D721Med (cell line): ENCODE data around the gene CLN6.

Source experiments
- DNase-seq: peaks from one replicate; pipeline ENCODE4 v3.0.0; 2011; ENCODE audit warnings: low spot score; ENCODE audit not compliant: insufficient read length
- FAIRE-seq: peaks from 2 replicates; lab custom pipeline; 2011; peaks lifted over from hg19 to GRCh38; lab: Jason Lieb, UNC
- TF ChIP-seq, protein P1 (sequence below): IDR thresholded peaks from 2 replicates; pipeline ENCODE4 v1.5.1; 2012; ENCODE audit warnings: mild to moderate bottlenecking, control low read depth; ENCODE audit not compliant: insufficient read depth; ENCODE audit errors: missing control alignments

Gene CLN6

DNA sequence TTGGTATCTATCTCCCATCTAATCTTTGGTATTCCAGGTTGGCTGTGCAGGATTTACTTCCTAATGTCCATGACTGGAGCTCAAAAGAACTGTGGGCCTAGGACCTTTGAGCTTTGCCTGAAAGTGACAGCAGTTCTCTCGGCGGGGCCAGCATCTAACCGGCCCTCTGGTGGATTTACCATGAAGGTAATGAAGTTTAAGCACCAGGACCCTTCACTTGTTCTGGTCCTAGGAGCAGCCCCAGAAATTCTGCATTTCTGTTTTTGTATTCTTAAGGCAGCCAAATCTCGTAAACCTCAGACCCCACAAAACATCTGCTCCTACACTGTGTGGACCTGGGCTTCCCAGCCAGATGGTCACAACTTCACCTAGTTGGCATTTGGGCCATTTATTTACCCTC, 37.4 kb downstream of the CLN6 start:
- DNase-seq (no peak), FAIRE-seq (no peak)
- TF ChIP-seq, protein P1, sequence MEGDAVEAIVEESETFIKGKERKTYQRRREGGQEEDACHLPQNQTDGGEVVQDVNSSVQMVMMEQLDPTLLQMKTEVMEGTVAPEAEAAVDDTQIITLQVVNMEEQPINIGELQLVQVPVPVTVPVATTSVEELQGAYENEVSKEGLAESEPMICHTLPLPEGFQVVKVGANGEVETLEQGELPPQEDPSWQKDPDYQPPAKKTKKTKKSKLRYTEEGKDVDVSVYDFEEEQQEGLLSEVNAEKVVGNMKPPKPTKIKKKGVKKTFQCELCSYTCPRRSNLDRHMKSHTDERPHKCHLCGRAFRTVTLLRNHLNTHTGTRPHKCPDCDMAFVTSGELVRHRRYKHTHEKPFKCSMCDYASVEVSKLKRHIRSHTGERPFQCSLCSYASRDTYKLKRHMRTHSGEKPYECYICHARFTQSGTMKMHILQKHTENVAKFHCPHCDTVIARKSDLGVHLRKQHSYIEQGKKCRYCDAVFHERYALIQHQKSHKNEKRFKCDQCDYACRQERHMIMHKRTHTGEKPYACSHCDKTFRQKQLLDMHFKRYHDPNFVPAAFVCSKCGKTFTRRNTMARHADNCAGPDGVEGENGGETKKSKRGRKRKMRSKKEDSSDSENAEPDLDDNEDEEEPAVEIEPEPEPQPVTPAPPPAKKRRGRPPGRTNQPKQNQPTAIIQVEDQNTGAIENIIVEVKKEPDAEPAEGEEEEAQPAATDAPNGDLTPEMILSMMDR = no peak

DNA sequence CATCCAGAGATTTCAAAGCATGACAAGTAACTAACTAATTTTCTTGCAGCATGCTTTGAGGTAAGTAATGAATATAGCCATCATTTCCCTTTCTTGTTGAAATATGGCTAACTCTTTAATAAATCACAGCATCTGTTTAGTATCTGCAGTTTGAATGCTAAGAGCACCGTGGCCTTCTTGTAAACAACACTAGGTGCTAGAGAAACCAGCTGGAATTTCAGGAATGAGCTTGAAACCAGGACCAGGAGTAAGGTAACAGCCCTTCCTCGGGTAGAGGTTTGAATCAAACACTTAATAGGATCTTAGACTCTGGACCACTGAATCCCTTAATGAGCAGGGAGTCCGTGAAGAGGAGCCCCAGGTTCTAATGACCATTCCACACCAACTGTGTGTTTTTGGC, 38.0 kb downstream of the CLN6 start:
- no peak for DNase-seq
- TF ChIP-seq, protein P1 = no peak
- FAIRE-seq = no peak

DNA sequence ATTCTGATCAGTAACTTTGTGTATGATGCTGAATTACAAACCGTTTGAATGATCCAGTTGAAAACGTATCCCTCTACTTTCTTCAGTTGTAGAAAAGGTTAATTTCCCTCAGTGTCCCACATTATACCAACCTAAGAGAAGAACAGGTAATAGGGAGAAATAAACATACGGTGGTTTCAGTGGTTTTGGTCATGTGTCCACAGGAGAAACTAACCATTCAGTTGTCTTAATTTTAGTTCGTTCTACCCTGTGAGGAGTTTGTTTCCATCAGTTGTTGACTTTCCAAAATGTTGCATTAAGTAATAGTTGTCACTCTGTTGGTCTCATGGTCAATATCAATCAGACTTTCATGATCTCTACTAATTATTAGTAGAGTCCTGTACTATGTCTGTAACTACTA, 39.5 kb downstream of the CLN6 start:
- no peak for FAIRE-seq
- DNase-seq = no peak
- TF ChIP-seq, protein P1 = no peak

DNA sequence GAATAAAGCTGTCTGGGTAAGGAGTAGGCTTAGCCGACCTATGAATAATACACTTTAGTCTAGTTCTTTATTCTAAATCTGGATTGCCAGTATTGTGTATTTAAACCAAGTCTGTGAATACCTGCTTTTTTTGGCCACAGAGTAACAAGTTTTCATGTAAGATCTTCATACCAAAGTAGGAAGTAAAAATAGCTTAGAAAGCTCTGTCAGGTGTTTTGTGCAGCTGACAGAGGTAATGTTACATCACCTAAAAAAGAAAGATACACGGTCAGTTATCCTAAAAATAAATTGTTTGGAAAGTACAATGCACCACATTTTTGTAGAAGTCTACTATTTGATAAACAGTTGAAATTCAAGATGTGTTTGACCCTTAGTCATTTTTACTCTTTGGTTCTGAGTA, 40.9 kb downstream of the CLN6 start:
- no peak for FAIRE-seq
- DNase-seq = no peak

DNA sequence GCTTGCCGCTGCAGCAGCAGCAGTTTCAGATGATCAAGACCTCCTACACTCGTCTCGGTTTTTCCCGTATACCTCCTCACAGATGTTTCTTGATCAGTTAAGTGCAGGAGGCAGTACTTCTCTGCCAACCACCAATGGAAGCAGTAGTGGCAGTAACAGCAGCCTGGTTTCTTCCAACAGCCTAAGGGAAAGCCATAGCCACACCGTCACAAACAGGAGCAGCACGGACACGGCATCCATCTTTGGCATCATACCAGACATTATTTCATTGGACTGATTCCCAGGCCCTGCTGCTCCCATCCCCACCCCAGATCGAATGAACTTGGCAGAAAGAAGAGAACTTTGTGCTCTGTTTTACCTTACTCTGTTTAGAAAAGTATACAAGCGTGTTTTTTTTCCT, 42.0 kb downstream of the CLN6 start:
- TF ChIP-seq, protein P1 = no peak
- DNase-seq (no peak), FAIRE-seq (no peak)

More for the DNA sequence above, 40.9 kb downstream of the CLN6 start:
- TF ChIP-seq, protein P1 = no peak

DNA sequence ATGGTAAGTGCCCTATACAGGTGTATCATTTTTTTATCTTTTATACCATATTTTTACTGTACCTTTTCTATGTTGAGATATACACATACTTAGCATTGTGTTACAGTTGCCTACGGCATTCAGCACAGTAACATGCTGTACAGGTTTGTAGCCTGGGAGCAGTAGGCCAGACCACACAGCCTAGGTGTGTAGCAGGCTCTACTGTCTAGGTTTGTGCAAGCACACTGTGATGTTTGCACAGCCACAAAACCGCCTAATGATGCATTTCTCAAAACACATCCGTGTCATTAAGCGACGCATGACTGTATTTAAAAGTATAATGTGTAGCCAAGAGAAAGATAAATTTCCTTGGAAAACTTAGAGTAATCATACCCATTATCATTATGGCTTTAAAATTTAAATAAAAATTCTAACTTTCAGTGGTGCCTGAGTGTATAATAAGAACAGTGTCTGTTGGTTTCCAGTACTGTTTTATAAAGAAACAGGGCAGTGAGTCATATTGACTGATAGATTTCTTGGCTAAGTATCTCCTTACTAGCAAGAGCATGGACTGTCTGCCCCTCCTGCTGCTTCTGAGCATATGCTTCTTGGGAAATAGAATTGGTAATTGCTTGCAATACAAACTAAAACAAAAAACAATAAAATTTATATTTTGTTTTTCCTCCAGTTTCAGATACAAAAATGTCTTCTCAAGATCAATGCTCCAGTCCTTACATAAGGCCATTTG, 42.7 kb downstream of the CLN6 start:
- DNase-seq (no peak), FAIRE-seq (no peak)
- TF ChIP-seq, protein P1 = no peak
